Superior temporal gyrus (tissue), 1 donor: ENCODE data around the gene NCKAP5L.
A peak's percentile ranks its signal among the peaks of the same experiment; 100 is the strongest.
"Not testable (repeated sequence)": the region's sequence is repeated elsewhere in the genome, so short reads cannot be mapped to it uniquely, and the experiment has no call there.

Source experiments
- DNase-seq: peaks from one replicate; pipeline ENCODE4 v3.0.0-alpha.2; 2016; ENCODE audit errors: extremely low spot score

The NCKAP5L gene

GRCh38 chr12:49865782-49866135, 37.5 kb upstream of the NCKAP5L start:
- no peak for DNase-seq

DNA sequence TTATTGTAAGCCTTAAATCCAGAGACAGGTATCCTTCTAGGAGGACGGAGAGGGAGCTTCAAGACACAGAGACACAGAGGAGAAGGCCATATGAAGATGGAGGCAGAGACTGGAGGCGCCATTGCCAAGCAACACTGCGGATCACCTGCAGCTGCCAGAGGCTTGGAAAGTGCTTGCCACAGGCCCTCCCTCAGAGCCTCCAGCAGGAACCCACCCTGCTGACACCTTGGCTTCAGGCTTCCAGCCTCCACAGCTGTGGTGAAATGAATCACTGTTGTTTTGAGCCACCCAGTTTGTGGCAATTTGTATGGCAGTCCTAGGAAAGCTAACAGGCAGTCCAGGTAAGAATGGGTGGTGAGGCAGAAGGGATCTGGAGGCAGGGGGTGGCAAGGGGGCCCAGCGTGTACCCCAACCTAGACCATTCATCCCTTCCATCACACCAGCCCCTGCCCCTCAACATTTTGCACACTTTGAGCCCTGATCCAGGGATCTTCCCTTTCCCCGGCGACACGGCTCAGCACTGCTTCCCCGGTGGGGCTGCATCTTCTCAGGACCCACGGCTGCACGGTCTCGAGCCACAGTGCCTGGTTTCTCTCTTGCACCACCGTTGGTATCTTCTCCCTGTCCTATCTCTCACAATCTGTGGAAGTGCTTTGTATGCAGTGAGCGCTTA, 37.0 kb upstream of the NCKAP5L start:
- DNase-seq = no peak

- DNase-seq = no peak
These were observed 36.5 kb upstream of the NCKAP5L start for GRCh38 chr12:49864798-49865090.

DNA sequence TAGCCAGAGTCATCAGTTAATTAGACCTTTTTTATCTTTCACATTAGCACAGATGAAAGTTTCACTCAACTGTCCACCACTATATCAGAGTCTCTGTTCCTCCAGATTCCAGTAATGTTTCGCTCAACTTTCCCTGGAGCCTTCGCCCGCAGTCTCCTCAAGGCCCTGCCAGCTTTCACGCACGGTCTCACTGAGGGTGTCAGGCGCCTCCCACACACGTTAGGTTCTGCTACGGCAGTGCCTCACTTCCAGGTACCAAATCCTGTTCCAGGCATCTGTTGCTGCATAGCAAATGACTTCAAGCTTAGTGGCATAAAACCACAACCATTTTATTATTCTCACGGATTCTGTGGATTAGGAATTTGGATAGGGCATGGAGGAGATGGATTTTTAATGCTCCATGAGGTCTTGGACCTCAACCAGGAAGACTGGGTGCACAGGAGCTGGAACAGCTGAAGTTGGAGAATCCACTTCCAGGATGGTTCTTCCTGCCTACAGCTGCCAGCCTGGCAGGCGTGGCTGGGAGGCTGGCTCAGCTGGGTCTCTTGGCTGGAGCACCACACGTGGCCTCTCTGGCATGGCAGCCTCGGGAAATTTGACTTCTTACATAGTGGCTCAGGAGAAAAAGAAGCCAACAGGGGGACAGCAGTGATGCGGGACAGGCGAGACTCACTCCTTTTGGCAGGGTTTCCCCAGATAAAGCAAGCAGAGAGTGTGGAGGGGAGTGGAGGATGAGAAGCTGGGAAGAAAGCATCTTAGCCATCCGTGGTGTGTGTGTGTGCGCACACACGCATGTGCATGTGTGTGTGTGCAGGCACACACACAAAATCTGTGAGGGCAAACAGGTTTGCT, 36.0 kb upstream of the NCKAP5L start:
- peak; percentile 15 for DNase-seq

DNA sequence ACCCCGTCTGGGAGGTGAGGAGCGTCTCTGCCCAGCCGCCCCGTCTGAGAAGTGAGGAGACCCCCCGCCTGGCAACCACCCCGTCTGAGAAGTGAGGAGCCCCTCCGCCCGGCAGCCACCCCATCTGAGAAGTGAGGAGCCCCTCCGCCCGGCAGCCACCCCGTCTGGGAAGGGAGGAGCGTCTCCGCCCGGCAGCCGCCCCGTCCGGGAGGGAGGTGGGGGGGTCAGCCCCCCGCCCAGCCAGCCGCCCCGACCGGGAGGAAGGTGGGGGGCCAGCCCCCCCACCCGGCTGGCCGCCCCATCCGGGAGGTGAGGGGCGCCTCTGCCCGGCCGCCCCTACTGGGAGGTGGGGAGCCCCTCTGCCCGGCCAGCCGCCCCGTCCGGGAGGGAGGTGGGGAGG, 32.7 kb upstream of the NCKAP5L start:
- not testable (repeated sequence) for DNase-seq

GRCh38 chr12:49855890-49856289, 27.7 kb upstream of the NCKAP5L start:
- DNase-seq = not testable (repeated sequence)

DNA sequence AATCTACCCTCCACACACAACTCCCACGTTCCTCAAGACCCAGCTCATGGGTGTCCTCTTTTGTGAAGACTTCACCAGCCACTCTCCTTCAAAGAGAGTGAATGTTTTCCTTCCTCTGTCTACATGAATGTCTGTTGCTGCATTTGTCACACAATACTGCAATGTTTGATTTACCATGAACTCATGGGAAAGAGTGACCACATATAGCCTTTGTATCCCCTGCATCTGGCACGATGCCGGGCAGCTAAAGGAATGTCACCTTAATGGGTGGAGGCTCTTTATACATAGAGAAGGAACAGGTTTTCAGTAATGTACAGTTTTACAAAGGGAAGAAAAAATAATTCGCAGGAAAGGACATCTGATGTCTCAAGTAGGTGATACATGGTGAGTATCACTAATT, 26.8 kb upstream of the NCKAP5L start:
- no peak for DNase-seq

DNA sequence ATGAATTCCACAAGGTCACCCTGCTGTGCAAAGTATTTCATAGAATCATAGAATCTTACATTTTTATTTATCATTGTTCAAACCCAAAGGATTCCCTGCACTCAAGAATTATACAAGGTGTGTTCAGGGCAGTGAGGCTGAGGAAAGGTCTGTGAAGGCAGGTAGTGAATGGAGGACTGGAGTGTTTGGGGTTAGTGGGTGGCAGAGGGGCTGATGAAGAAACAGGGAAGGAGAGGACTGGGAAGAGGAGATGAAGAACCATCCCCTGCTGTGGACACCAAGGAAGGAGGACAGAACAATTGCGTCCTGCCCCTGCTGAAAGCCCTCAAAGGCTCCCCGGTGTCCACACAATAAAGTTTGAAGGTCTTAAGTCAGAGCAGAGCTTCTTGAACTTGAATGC, 25.5 kb upstream of the NCKAP5L start:
- no peak for DNase-seq

GRCh38 chr12:49847161-49847560, 18.9 kb upstream of the NCKAP5L start:
- DNase-seq = no peak

DNA sequence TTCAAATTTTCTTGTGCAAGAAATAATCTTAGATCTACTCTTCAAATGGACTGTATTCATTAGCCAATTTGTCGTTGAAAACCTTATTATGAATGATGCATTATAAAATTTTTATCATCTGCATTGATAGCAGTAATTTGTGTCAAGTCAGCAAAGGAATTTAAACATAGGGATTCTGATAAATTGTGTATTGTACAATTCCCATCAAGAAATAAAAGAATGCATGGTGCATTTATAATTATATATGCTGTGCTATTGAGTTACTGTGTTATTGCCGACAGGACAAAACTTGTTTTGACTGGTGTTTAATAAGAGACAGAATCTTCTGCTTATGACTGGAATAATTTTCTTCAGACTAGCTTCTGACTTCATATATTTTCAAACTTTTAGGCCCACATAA, 17.8 kb upstream of the NCKAP5L start:
- no peak for DNase-seq

DNA sequence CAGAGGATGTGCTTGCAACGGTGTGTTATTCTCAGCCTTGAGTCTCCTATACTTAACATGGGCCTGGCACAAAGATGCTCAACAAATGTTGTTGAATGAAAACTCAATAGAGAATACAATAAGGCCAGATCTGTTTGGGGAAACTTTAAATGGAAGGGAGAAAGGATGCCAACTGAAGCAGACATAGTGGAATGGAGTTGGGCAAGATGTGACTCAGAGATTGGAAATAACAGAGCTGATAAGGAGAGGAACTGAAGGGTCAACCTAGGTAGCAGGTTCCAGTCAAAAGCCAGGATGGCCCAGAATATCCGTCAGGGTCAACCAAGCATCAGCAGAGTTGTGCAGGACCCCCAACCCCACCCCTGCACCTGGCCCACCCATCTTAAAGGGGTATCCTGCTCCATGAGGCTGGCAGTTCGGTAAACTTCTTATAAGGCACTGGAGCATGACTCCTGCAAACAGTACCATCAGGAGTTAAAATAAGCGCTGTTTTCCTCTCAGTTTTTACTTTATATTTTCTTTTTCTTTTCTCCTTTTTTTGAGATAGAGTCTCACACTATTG, 15.7 kb upstream of the NCKAP5L start:
- DNase-seq = no peak

GRCh38 chr12:49843411-49843810, 15.2 kb upstream of the NCKAP5L start:
- no peak for DNase-seq

GRCh38 chr12:49842519-49843352, 14.5 kb upstream of the NCKAP5L start, which contains the start of gene BCDIN3D:
Gene BCDIN3D, minus strand, starts transcription at chr12:49843106. Its CDS starts 19 bp downstream, at chr12:49843087.
- DNase-seq = peak; percentile 94

DNA sequence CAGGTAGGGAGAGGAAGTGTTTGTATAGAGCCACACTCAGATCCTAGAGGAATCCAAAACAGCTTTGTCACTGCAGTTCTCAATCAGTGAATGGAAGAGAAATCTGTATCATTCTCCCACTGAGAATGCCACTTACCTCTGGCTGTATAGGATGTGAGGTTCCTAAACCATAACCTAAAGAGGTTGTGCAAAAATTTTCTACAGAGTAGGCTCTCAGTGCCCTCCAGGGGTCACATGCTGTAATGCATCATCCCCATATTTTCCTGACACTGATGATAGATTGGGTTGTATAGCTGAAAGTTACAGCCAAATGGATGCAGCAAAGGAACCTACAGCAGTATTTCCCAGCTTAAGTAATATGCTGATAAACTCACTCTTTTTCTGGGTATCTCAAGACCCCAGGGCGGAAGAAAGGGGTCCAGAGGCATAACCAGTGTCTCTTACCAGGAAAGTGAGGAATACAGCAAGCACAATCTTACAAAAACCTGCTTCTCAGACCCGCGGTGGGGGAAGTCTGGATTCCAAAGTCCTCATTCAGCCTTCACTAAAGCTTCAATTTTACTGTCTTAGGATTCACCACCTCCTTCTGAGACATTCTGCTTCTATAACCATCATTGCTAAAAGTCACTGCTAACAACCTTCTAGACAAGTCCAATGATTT, 10.9 kb upstream of the NCKAP5L start:
- DNase-seq = peak; percentile 74

- DNase-seq = no peak
These were observed 4.7 kb upstream of the NCKAP5L start for GRCh38 chr12:49832836-49833421.

DNA sequence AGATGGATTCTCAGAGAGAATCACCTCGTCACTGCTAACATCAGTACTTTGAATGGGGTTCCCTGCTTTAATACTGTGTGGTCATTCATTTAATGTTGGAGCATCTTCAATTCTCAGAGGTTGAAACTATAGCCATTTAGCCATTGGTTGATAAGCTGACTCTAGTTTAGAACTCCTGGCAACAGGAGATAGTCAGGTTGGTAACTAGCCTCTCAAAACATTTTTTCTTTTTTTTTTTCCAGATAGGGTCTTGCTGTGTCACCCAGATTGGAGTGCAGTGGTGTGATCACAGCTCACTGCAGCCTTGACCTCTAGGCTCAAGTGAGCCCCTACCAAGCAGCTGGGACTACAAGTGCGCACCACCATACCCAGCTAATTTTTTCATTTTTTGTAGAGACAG, 3.5 kb upstream of the NCKAP5L start:
- no peak for DNase-seq

GRCh38 chr12:49827401-49828099, 663 bp downstream of the NCKAP5L start:
- DNase-seq = peak; percentile 67

- no peak for DNase-seq
These were observed 1.2 kb downstream of the NCKAP5L start for GRCh38 chr12:49827051-49827400.

- DNase-seq = no peak
These were observed 2.2 kb downstream of the NCKAP5L start for GRCh38 chr12:49825971-49826421.

DNA sequence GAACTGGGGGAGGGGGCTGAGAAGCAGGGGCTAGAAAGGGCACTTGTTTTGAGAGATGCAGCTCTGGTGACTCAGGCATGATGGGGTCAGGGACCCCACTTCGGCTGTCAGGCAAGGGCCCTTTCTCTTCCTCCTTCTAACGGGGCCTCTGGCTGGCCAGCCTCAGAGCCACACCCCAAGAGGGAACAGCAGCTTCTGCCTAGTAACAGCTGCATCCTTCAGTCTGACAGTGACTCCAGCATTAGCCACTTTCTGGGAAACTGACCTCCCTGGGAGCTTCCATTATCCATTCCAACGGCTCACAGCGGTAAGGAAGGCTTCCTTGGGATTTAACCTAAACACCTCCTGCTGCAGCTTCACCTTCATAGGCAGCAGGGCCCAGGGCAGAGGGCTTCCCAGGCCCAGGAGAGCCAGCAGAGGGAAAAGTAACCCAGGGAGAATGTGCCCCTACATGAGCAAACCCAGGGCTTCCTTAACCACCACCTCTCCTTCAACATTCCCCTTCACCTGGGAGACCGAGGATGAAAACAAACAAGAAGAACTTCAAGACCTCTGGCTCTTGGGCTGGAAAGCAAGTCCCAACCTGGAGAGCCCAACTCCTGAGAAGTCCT, 2.7 kb downstream of the NCKAP5L start:
- no peak for DNase-seq
